Activated naive CD4-positive, alpha-beta T cell treated with Interleukin-2 at 50 U/mL for 16 hours (primary cell): ENCODE measurements around the gene CDH22.

Experiments used
- DNase-seq: peaks from one replicate; pipeline ENCODE4 v3.0.0-alpha.2; 2020

CDH22 gene

DNA sequence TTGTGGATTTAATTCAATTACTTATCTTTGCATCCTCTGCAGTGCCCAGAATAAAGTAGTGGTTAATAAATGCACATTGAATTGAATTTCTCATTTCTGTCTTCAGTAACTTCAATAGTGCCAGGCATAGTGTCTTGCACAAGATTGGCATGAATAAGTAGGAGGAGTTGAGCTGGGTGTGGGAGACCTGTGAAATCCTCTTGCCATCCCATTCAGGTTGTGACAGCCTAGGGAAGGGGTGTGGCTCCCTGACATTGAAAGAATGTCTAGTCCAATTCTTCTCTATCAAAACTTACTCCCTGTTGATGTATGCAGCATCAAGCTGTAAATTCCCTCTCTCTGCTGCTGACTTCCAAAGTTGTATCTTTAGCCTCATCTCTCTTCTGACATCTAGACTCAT lies 73.2 kb downstream of the CDH22 start:
- DNase-seq, result no peak

DNA sequence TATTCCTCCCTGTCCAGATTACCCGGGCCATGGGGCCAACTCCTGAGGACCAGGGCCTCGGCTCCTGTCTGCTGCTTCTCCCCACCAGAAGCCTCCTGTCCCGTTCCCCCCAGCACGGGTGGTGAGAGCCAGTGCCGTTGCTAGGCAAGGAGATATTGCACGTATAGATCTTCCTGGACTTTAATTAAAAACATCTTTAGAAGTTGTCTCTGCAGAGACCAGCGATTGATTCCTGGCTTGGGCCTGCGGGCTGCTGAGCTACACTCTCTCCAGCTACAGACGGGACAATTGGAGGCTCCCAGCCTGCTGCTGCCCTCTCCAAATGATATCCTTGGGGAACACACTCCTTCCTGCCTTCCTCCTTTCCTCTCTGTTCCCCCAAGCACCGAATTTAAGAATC lies 74.6 kb downstream of the CDH22 start:
- no peak for DNase-seq

DNA sequence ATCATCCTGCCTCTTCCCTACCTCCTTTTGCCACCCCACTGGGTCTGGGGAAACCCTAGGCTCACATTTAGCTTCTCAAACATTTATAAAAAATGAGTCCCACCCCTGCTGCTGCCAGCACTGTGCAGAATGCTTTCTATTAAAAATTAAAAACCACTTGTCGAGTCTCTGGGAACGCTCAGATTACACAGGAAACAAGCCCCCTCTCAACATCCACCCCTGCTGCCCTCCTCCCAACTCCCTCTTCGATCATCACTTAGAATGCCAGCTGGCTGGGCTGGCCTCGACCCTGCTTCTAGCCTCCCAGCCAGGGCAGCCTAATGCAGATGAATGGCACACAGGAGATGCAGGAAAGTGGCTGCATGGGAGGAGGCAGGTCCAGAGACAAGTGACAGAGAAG lies 75.8 kb downstream of the CDH22 start:
- no peak for DNase-seq

DNA sequence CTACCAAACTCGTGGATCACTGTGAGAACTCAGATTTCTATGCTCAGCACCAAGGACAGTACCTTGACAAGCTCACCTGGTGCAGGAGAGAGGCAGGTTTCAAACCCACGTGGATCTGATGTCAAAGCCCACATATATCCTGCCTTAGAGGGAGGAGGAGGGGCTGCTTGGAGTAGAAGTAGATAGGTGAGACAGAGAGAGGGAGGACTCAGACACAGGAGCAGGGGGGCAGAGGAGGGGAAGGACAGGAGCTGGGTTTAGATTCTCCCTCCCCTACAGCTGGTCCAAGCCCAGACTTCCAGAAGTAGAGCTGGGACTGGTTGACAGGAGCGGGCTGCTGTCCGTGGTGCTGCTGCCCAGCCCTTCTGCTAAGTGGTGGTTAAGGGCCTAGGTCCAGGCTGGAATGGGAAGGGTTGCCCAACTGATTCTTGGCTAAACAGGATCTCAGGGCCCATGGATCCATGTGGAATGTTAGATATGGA lies 77.5 kb downstream of the CDH22 start:
- no peak for DNase-seq

GRCh38 chr20:46230106-46230491 lies 78.2 kb downstream of the CDH22 start:
- DNase-seq, result no peak

DNA sequence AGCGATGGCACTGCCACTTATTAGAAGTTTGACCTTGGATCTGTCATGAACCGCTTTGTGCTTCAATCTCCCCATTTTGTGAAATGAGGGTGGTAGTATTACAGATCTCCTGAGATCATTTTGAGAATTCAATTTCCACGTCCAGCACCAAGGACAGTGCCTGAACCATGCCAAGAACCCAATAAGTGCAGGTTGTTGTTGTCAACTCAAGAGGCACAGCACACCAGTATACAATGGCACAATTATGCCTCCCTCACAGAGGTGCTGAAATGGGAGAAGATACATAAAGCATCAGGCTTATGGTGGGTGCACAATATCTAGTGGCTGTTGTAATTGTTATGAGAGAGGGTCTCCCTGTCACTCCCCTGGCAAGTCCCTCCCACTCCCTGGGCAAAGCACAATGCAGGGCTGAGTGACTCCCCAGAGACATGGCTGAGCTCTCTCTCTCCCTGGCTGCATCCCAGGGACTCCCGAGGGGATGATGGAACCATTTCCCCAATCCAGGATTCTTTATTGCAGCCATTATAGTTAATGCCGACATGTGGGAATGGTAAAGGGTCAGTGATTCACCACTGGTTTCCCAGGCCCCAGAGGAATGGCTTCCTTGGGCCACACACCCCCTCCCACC lies 78.7 kb downstream of the CDH22 start:
- no peak for DNase-seq

GRCh38 chr20:46228670-46229069 lies 79.6 kb downstream of the CDH22 start:
- DNase-seq, result no peak

DNA sequence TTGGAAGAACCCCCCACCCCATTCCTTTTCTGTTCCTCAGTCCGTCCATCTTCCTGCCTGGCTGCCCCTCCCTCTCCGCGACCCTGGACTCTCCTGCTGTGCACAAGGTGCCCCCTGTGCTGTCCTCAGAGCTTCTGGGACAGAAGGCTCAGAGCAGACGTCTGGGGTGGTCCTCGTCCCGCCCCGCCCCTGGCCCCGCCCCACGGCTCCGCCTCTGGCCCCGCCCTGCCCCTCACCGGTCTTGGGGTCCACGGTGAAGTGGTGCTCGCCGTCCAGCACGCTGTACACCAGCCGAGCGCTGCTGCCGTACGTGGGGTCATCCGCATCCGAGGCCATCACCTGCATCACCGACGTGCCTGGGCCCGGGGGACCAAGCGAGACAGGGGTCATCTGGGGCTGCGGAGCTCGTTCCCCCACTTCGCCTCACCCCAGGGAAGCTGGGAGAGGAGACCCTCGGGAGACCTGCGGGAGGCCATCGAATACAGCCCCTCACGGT lies 81.0 kb downstream of the CDH22 start:
- DNase-seq, result no peak

- no peak for DNase-seq
Measured at GRCh38 chr20:46226602-46227001, 81.7 kb downstream of the CDH22 start.

- no peak for DNase-seq
Measured at GRCh38 chr20:46222521-46223007, 85.7 kb downstream of the CDH22 start.

DNA sequence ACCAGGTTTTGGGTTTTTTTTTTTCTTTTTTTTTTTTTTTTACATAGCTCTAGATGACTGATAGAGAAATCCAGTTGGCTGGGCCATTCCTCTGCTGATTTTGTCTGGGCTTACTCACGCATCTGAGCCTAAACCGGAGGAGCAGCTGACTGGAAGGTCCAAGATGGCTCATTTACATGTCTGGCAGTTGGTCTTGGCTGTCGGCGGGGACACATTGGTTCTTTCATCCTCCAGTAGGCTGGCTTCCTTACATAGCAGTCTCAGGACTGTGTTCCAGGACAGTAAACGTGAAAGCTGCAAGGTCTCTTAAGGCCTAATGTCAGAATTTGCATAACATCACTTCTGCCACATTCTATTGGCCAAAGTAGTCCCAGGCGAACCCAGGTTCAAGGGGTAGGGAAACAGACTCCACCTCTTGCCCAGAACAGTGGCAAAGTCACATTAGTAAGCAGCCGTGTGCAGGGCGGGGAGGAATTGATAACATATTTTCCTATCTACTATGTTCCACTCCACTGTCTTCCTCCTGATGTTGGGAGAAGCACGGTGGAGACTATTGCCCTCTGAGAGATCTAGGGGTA lies 87.0 kb downstream of the CDH22 start:
- no peak for DNase-seq

- DNase-seq, result no peak
Measured at GRCh38 chr20:46220455-46221207, 87.7 kb downstream of the CDH22 start.

GRCh38 chr20:46219920-46220319 lies 88.4 kb downstream of the CDH22 start:
- no peak for DNase-seq

DNA sequence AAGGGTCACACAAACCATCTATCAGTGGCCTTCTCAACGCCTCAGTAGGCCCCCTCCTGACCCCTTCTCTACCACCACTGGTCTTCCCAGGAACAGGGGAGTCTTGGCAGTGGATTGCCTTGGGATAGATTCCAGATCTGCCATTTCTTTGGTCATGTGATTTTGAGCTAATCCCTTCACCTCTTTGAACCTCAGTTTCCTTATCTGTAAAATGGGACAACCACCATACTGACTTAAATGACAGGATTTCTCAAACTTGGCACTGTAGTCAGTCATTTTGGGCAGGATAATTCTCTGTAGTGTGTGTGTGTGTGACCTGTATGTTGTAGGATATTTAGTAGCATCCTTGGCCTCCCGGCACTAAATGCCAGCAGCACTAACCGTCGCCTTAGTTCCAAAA lies 89.1 kb downstream of the CDH22 start:
- no peak for DNase-seq

DNA sequence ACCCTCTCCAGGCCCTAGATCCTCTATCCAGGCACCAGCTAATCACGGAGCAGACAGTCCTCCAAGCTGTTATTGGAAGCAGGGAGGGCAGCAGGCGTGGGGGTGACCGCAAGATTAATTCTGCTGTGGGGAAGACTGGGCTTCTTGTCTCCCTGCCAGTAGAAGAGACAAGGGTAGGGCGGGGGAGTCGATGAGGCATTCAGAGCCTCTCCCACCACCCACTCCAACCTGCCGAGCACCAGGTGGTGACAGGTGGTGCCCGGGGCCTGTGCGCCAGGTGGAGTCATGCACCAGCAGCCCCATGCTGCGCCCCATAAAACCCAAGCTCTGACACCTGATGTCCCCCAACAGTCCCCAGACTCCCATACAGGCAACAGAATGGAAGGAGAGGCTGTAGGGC lies 89.6 kb downstream of the CDH22 start:
- DNase-seq, result no peak

GRCh38 chr20:46217583-46217982 lies 90.7 kb downstream of the CDH22 start:
- DNase-seq, result no peak

DNA sequence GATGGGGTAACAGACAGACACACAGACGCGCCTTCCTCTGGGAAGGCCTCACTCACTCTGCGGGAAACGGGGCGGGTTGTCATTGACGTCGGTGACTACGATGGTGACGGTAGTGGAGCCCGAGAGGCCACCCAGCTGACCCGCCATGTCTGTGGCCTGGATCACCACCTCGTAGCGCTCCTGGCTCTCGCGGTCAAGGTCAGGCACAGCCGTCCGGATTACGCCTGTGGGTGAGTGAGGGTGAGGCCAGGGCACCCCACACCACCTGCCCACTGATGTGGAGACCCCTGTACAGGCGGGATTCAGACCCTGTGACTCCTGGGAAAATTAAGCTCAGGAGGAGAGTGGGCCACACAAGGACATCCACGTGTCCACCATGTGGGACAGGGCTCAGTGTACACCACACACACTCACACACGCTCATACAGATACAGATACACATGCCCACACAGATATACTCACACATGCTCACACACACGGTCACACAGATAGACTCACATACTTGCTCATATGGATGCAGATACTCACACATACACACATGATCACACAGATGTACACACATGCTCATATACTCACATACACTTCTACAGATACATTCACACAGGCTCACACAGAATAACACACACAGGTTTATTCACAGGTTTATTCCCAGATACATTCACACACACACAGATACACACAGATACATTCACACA lies 91.4 kb downstream of the CDH22 start:
- no peak for DNase-seq

DNA sequence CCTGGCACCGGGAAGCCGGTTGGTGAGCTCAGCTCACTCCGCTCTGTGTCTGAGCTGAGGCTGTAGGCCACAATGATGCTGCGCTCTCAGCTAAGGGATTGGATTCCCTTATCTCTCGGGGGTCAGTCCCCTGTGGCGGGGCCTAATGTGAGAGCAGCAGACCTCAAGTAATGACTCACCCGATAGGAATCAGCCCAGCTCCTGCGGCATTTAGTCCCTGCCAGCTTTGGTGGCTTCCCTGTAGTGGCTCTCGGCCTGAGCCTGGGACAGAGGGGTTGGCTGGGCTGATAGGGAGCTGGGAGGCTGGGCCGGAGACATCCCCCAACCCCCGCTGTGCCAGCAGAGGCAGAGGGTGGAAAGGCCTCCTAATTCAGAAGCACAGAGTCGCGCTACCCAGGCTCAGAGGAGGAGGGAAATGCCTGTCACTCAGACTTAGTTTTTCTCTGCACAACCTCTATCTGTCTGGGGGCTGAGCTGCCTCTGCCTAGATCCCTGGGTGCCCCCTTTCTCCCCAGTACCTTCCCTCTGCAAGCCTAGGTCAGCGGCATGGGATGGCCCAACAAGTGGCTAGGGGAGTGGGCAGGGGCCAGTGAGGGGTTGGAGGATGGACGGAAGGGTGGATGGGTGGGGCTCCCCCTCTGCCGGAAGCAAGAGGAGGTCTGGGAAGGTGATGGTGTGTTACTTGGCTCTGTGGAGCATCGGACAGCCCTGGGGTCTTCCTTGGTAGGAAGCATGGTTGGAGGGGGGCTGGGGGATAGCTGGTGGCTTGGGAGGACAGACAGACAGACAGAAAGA lies 92.2 kb downstream of the CDH22 start:
- DNase-seq, result no peak

DNA sequence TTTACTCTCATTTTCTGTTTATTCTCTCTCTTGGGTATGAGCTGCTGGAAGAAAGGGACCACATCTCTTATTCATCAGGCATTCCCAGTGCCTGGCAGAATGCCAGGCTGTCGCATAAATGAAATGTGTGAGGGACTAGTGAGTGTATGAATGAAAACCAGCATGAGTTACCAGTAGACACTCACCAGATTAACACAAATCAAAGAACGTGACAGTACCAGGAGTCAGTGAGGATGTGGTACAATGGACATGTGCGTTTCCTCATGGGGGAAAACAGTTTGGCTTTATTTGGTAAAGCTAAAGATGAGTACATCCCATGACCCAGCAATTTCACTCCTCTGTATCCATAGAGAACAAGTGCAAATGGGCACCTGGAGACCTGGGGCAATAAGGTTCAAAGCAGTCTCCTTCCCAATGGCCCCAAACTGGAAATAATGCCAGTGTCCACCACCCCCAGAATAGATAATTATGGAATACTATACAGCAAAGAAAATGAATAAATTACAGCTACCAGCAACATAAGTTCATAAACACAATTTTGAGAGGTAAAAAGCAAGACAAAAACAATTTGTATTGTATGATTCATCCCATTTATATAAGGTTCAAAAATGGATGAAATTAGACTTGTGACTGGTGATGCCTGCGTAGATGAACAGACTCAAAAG lies 93.3 kb downstream of the CDH22 start:
- no peak for DNase-seq

DNA sequence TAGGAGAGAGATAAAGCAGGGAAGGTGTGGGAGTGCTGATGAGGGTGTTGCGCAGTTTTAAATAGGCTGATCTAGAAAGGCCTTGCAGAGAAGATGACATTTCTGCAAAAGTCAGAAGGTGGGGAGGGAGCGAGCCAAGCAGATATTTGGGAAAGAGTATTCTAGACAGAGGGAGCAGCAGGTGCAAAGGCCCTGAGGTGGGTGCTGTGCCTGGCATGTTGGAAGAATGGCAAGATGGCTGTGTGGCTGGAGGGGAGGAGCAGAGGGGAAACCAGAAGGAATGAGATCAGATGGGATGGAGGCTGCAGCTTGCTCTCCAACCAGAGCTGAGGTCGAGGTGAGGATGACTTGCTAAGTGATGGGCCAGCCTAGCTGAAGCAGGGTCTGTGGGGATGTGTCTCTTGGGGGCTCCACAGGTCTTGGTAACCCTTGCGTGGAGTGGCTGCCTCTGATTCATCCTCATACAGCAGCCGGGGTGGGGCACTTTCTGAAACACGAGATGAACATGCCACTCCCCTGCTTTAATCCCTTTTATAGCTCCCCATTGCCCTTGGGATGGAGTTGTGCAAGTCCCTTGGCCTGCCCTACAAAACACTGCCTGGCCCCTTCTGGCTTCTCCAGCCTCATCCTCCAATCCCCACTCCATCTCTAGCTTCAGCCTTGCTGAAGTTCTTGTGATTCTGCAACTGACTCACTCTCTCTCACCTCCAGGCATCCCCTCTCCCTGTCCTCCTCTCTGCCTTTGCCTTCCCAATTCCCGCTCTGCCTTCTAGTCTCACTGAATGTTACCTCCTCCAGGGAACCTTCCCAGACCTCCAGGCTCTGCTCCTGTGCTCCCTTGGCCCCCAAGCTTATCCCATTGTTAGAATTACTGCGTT lies 94.1 kb downstream of the CDH22 start:
- DNase-seq, result no peak

- no peak for DNase-seq
Measured at GRCh38 chr20:46212876-46213275, 95.4 kb downstream of the CDH22 start.
